Keratinocyte (primary cell): ENCODE data around the gene MYO1G. TPM values are rescaled to one million over a fixed set of nuclear protein-coding genes. Genes with fewer than 3 reads are reported as not detected.

ENCODE experiments used
- DNase-seq: peaks from one replicate; pipeline ENCODE4 v3.0.0-alpha.2; 2011; ENCODE audit warnings: low read depth, missing footprints, low spot score
- FAIRE-seq: peaks from 2 replicates; lab custom pipeline; 2011; peaks lifted over from hg19 to GRCh38; lab: Jason Lieb, UNC
- H2AFZ ChIP-seq: 2 replicates; pipeline ENCODE4 v1.6.0; 2012; ENCODE audit warnings: low read length, control low read depth, inconsistent platforms; ENCODE audit not compliant: control insufficient read depth
- H3K27ac ChIP-seq: 2 replicates; pipeline ENCODE4 v1.5.1; 2011; ENCODE audit warnings: low read length; ENCODE audit not compliant: control insufficient read depth, insufficient read depth
- H3K27me3 ChIP-seq: 3 replicates; pipeline ENCODE4 v1.6.0; 2011; ENCODE audit warnings: low read length; ENCODE audit not compliant: control insufficient read depth, insufficient read depth; ENCODE audit errors: extremely low read depth
- H3K36me3 ChIP-seq, 2 experiments: 2 replicates in 1 of 2; 3 replicates in 1 of 2; pipeline ENCODE4 v1.5.1; 2011; ENCODE audit warnings: low read length in 2 of 2, mild to moderate bottlenecking in 1 of 2; ENCODE audit not compliant: control insufficient read depth in 2 of 2, insufficient read depth in 2 of 2; ENCODE audit errors: extremely low read depth in 1 of 2
- H3K4me1 ChIP-seq: 3 replicates; pipeline ENCODE4 v1.5.1; 2011; ENCODE audit warnings: low read length; ENCODE audit not compliant: control insufficient read depth, insufficient read depth; ENCODE audit errors: extremely low read depth
- H3K4me2 ChIP-seq: 3 replicates; pipeline ENCODE4 v1.6.0; 2011; ENCODE audit warnings: low read depth, low read length; ENCODE audit not compliant: control insufficient read depth, insufficient read depth; ENCODE audit errors: extremely low read depth
- H3K4me3 ChIP-seq, 3 experiments: fragments of 200-600 bp in 1 of 3; sonication (generic) in 1 of 3; 2 replicates in 2 of 3; 3 replicates in 1 of 3; pipeline ENCODE4 v1.5.1; 2011 to 2016; ENCODE audit warnings: low read length in 3 of 3, mild to moderate bottlenecking in 3 of 3, control low read depth in 2 of 3, inconsistent platforms in 1 of 3, low read depth in 1 of 3, mixed read lengths in 1 of 3, mixed run types in 1 of 3, moderate library complexity in 1 of 3; ENCODE audit not compliant: control insufficient read depth in 2 of 3, insufficient read depth in 2 of 3; ENCODE audit errors: extremely low read depth in 1 of 3
- H3K79me2 ChIP-seq: 2 replicates; pipeline ENCODE4 v1.6.0; 2012; ENCODE audit warnings: low read length; ENCODE audit not compliant: control insufficient read depth, insufficient read depth
- H3K9ac ChIP-seq: 3 replicates; pipeline ENCODE4 v1.6.0; 2011; ENCODE audit warnings: low read length; ENCODE audit not compliant: control insufficient read depth, insufficient read depth; ENCODE audit errors: extremely low read depth
- H3K9me1 ChIP-seq: 3 replicates; pipeline ENCODE4 v1.6.0; 2011; ENCODE audit warnings: low read length; ENCODE audit not compliant: control insufficient read depth, insufficient read depth; ENCODE audit errors: extremely low read depth
- H3K9me3 ChIP-seq: 2 replicates; pipeline ENCODE4 v1.5.1; 2012; ENCODE audit warnings: low read depth, low read length; ENCODE audit not compliant: control insufficient read depth
- H4K20me1 ChIP-seq: 3 replicates; pipeline ENCODE4 v1.6.0; 2011; ENCODE audit warnings: low read length; ENCODE audit not compliant: control insufficient read depth, insufficient read depth; ENCODE audit errors: extremely low read depth
- EZH2 ChIP-seq: IDR thresholded peaks from one replicate; pipeline ENCODE4 v1.6.1; 2012; ENCODE audit warnings: inconsistent platforms, mild to moderate bottlenecking, low read length, moderate library complexity
- dilution Hi-C: fragments of 300-500 bp; cut with MboI; formaldehyde crosslinking; loops from one replicate; pipeline ENCODE4 v1.7.0; 2020; ENCODE audit warnings: low sequenced_read_pairs; ENCODE audit not compliant: extremely low pct_ligation_motif_present
- polyA plus RNA-seq, 5 experiments: library from polyadenylated mRNA; depleted of rRNA in 3 of 5; stranded (reverse) in 3 of 5; stranded (forward) in 1 of 5; unstranded in 1 of 5; fragments of >200 nt; gene quantifications; 1 replicate in 1 of 5; 2 replicates in 3 of 5; 3 replicates in 1 of 5; pipeline versions ENCODE4 v1.2.1 to v1.2.3, GENCODE V29; 2011 to 2012; ENCODE audit warnings: missing spikeins in 2 of 5, low read depth in 1 of 5, low replicate concordance in 1 of 5
- TF ChIP-seq, protein P1 (sequence below), 3 experiments: IDR thresholded peaks in 1 of 3; conservative IDR thresholded peaks in 1 of 3; optimal IDR thresholded peaks in 1 of 3; 2 replicates in 2 of 3; 3 replicates in 1 of 3; pipeline versions ENCODE3 to v1.5.1; 2011; ENCODE audit warnings: low read length in 3 of 3, mild to moderate bottlenecking in 3 of 3, moderate library complexity in 2 of 3, control low read depth in 1 of 3, inconsistent platforms in 1 of 3; ENCODE audit not compliant: insufficient read depth in 2 of 3; ENCODE audit errors: extremely low read depth in 1 of 3

The MYO1G gene
- polyA plus RNA-seq, 1 donor (not counting 4 experiments of a cell fraction or from before 2014, with no cell fraction given): 0.03 TPM

DNA sequence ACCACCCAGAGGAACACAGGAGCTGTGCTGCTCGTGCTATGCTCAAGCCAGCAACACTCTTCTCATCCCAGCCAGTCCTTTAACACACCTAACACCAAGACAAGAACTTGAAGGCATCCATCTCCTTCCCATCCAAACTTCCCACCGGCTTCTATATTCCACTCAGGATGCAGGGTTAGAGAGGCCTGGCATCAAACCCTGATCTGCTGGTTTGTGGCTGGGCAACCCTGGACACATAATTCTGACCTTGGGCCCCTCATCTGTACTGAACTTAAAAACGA, 5.6 kb upstream of the MYO1G start:
- H3K9me3 ChIP-seq: no peaks in the 10 kb centered on the region
- H3K4me3 ChIP-seq: peak overlapping the region; percentile 77 to 100 (median 99)
- H3K9ac ChIP-seq: peak overlapping the region; percentile 100
- TF ChIP-seq, protein P1, sequence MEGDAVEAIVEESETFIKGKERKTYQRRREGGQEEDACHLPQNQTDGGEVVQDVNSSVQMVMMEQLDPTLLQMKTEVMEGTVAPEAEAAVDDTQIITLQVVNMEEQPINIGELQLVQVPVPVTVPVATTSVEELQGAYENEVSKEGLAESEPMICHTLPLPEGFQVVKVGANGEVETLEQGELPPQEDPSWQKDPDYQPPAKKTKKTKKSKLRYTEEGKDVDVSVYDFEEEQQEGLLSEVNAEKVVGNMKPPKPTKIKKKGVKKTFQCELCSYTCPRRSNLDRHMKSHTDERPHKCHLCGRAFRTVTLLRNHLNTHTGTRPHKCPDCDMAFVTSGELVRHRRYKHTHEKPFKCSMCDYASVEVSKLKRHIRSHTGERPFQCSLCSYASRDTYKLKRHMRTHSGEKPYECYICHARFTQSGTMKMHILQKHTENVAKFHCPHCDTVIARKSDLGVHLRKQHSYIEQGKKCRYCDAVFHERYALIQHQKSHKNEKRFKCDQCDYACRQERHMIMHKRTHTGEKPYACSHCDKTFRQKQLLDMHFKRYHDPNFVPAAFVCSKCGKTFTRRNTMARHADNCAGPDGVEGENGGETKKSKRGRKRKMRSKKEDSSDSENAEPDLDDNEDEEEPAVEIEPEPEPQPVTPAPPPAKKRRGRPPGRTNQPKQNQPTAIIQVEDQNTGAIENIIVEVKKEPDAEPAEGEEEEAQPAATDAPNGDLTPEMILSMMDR (optimal IDR thresholded peaks at IDR 0.05 in 1 of 3, IDR thresholded peaks at IDR 0.05 in 1 of 3, conservative IDR thresholded peaks at IDR 0.05 in 1 of 3; ENCODE audit: extremely low read depth in 1 of 3, insufficient read depth in 2 of 3, low read length in 3 of 3): no peak
- no peak for TF ChIP-seq EZH2
- no peak overlapping the region for H2AFZ ChIP-seq
- H3K9me1 ChIP-seq: no peaks in the 10 kb centered on the region
- FAIRE-seq (no peak), DNase-seq (no peak)
- peaks cover 21 to 38% of the 10 kb centered on the region in 2 experiments for H3K36me3 ChIP-seq
- peaks cover 20% of the 10 kb centered on the region for H4K20me1 ChIP-seq
- no peak overlapping the region for H3K27ac ChIP-seq
- dilution Hi-C loops: no loop called here
- H3K4me2 ChIP-seq: peak overlapping the region; percentile 99
- H3K79me2 ChIP-seq: peaks cover 39% of the 10 kb centered on the region
- H3K27me3 ChIP-seq: no peaks in the 10 kb centered on the region
- peaks cover 40% of the 10 kb centered on the region for H3K4me1 ChIP-seq

DNA sequence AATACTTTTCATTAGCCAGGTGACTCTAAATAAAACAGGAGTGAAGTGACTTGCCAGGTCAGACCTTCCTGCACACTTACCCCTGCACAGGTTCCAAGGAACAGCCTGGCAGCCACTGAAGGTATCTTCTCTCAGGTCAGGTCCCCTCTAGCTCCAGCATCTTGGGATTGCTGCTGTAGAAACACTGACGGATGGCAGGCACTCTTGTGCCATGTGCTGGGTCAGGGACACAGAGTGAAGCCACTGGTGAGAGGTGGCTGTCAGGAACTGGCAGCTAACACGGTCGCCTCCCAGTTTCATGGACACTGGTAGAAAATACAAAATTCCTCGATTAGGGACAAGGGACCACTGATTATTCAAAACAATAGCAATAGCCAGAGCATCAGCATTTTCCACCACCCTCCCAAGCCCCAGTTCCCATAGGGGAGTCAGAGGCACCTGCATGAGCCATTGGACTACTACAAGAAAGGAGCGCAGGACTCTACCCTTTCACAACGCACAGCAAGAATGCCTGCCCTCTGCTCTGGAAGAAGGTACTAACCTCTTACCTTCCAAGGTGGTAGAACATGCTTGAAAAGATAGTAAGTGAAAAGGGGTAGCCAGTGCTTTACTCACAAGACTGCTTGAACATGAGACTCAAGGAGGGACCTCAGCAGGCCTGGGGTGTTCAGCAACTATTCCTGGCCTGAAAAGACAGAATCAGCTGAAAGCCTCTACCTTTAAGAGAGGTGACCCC, 5.1 kb upstream of the MYO1G start:
- Histone ChIP-seq H3K27ac (no peak overlapping the region), H3K4me1 (peaks cover 42% of the 10 kb centered on the region), H3K4me3 (peak overlapping the region in 2 of 3 experiments; percentile 77 to 100), H3K27me3 (no peaks in the 10 kb centered on the region), H3K4me2 (peak overlapping the region; percentile 99), H4K20me1 (peaks cover 20% of the 10 kb centered on the region), H3K9me1 (no peaks in the 10 kb centered on the region), H3K79me2 (peaks cover 39% of the 10 kb centered on the region), H2AFZ (no peak overlapping the region), H3K36me3 (peaks cover 21 to 38% of the 10 kb centered on the region in 2 experiments), H3K9ac (peak overlapping the region; percentile 100), H3K9me3 (no peaks in the 10 kb centered on the region)
- DNase-seq (no peak), FAIRE-seq (no peak)
- dilution Hi-C loops: no loop called here
- no peak for TF ChIP-seq EZH2
- TF ChIP-seq, protein P1 (optimal IDR thresholded peaks at IDR 0.05 in 1 of 3, IDR thresholded peaks at IDR 0.05 in 1 of 3, conservative IDR thresholded peaks at IDR 0.05 in 1 of 3; ENCODE audit: extremely low read depth in 1 of 3, insufficient read depth in 2 of 3, low read length in 3 of 3): no peak
